ENCODE data around the gene DDIAS.

DNA sequence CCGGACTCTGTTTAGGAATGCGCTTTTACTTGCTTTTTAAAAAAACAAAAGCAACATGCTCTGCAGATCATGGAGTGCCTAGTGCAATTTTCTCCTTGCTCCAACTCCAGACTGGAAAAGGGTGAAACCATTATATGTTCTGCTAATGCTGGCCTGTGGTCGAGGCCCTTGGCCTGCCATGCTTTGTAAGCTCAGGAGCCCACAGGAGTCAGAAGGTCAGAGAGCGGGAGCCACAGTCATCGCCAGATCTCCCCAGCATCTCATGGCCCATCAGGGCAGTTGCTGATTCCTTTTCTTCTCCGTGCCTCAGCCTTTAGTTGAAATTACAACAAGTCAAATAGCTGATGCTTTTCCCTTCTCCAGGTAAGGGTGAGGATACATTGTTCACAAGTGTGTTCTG lies 80.3 kb downstream of the DDIAS start:
- TF ChIP-seq CTCF (conservative IDR thresholded peaks at IDR 0.05 in 1 of 2, IDR thresholded peaks at IDR 0.05 in 1 of 2; ENCODE audit: low read depth in 1 of 2, low read length in 2 of 2) (no peak), EZH2 (IDR thresholded peaks at IDR 0.05; ENCODE audit: low read length, missing control alignments) (no peak)
